ENCODE measurements around the gene GSX2.
"Not testable (repeated sequence)": the region's sequence is repeated elsewhere in the genome, so short reads cannot be mapped to it uniquely, and the experiment has no call there.

GSX2 gene

DNA sequence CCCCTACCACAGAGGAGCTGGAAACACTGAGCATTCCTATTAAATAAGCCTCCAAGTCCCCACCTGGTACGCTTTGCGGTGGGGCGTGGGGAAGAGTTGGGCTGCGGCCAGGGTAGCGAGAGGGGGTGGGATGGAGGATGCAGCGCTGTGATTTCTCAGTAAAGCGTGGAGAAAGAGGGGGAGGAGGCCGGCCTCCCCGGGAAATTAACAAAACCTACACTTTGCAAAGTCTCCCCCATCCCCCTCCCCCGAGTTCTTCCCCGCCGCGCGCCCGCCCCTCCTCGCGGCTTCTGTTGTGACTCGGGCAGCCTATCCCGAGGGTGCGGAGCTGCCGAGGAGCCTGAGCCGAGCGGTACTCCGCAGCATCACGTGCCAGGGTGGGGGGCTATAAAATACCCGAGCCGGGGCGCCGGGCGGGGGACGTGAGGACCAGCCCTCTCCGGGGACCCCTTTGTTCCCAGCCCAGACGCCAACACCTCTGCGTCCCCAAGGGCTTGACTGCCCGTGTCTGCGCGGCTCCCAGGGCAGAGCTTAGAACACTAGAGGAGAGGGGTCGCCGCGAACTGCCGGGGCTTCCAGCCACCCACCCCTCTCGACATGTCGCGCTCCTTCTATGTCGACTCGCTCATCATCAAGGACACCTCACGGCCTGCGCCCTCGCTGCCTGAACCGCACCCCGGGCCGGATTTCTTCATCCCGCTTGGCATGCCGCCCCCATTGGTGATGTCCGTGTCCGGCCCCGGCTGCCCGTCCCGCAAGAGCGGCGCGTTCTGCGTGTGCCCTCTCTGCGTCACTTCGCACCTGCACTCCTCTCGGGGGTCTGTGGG, at the start of gene GSX2:
TSS of gene GSX2 (plus strand) at position 416 of the 827 bp plus-strand sequence. CDS start at position 598, 182 bp downstream.
- Mint-ChIP-seq H3K9me3 (no peaks in the 10 kb centered on the region), H3K27me3 (peaks cover 100% of the 10 kb centered on the region), H3K36me3 (peaks cover 1% of the 10 kb centered on the region), H3K27ac (peak within 1 kb of the TSS; percentile 72), H3K4me3 (peak within 1 kb of the TSS; percentile 33), H3K4me1 (peaks cover 46% of the 10 kb centered on the region)
- DNase-seq = no peak
- CTCF ChIA-PET = interaction anchor here (1.7 kb wide), 1 partner anchor 132 kb away, joined by 5 read pairs; no protein-coding TSS in a partner anchor

DNA sequence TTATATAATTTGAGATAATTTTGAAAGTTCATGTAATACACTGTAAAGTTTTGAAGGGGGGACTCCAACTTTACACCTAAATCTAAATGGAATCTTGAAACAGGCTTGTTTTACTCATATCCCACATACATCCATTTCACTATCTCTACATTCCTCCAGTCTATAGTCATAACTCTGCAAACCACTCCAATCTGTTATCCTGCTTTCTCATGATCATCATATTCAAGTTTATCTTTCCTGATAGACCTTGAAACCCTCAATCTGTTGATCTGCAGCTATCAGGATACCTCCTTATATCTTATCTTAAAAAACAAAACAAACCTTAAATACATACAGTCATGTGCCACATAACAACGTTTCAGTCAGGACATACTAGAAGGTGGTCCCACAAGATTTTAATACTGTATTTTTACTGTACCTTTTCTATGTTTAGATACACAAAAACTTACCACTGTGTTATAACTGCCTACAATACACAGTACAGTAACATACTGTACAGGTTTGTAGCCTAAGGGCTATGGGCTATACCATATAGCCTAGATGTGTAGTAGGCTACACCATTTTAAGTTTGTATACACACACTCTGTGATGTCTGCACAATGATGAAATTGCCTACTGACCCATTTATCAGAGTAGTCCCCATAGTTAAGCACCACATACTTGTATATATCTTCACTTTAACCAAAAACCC, 49.6 kb upstream of the GSX2 start:
- Mint-ChIP-seq H3K4me1 (peaks cover 12% of the 10 kb centered on the region), H3K9me3 (peaks cover 1% of the 10 kb centered on the region), H3K36me3 (peaks cover 32% of the 10 kb centered on the region), H3K27me3 (no peaks in the 10 kb centered on the region), H3K4me3 (no peak overlapping the region), H3K27ac (no peak overlapping the region)
- CTCF ChIA-PET = no interaction called here
- DNase-seq = no peak

- H3K27ac Mint-ChIP-seq, H3K4me3 Mint-ChIP-seq, H3K27me3 Mint-ChIP-seq, H3K9me3 Mint-ChIP-seq, DNase-seq: not testable (repeated sequence)
- Mint-ChIP-seq H3K4me1 (peaks cover 37% of the 10 kb centered on the region), H3K36me3 (peaks cover 25% of the 10 kb centered on the region)
- CTCF ChIA-PET = interaction anchor here (0.7 kb wide), 1 partner anchor 10 kb away, joined by 3 read pairs; no protein-coding TSS in a partner anchor
Observed at GRCh38 chr4:54053322-54053721, 46.6 kb upstream of the GSX2 start.

GRCh38 chr4:54054501-54054900, 45.5 kb upstream of the GSX2 start:
- CTCF ChIA-PET = no interaction called here
- peaks cover 25% of the 10 kb centered on the region for H3K36me3 Mint-ChIP-seq
- peaks cover 41% of the 10 kb centered on the region for H3K4me1 Mint-ChIP-seq
- DNase-seq = no peak
- no peak overlapping the region for H3K4me3 Mint-ChIP-seq
- H3K9me3 Mint-ChIP-seq = no peaks in the 10 kb centered on the region
- no peak overlapping the region for H3K27ac Mint-ChIP-seq
- no peaks in the 10 kb centered on the region for H3K27me3 Mint-ChIP-seq

DNA sequence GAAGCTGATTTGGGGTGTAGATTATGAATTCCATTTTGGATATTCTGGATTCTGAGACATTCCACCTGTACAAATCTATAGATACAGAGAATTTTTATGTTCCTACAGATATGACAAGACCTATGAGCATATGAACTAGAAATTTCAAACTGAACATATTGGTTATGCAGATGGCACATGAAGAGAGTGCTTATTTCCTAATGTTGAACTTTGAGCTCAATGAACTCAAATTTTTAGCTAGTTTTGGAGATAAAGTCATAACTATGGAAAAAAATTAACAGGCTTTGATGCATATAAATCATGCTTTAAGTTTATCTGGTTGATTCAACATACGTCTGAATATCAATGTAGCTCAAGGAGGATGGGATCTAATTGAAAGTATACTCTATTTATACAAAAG, 44.5 kb upstream of the GSX2 start:
- no peak for DNase-seq
- no peaks in the 10 kb centered on the region for H3K27me3 Mint-ChIP-seq
- no peak overlapping the region for H3K27ac Mint-ChIP-seq
- H3K36me3 Mint-ChIP-seq = peaks cover 28% of the 10 kb centered on the region
- peaks cover 50% of the 10 kb centered on the region for H3K4me1 Mint-ChIP-seq
- no peaks in the 10 kb centered on the region for H3K9me3 Mint-ChIP-seq
- no peak overlapping the region for H3K4me3 Mint-ChIP-seq
- CTCF ChIA-PET = interaction anchor here (1.7 kb wide), 1 partner anchor 125 kb away, joined by 4 read pairs; no protein-coding TSS in a partner anchor

- H3K4me3 Mint-ChIP-seq = no peak overlapping the region
- peaks cover 52% of the 10 kb centered on the region for H3K4me1 Mint-ChIP-seq
- H3K9me3 Mint-ChIP-seq = no peaks in the 10 kb centered on the region
- H3K27me3 Mint-ChIP-seq = no peaks in the 10 kb centered on the region
- CTCF ChIA-PET = interaction anchor here (1.0 to 1.7 kb wide), 3 partner anchors 126 to 1041 kb away, joined by 3 to 5 read pairs (median 4); no protein-coding TSS in a partner anchor
- H3K27ac Mint-ChIP-seq = peak overlapping the region; percentile 47
- peaks cover 25% of the 10 kb centered on the region for H3K36me3 Mint-ChIP-seq
- no peak for DNase-seq
Observed at GRCh38 chr4:54056360-54056759, 43.6 kb upstream of the GSX2 start.

DNA sequence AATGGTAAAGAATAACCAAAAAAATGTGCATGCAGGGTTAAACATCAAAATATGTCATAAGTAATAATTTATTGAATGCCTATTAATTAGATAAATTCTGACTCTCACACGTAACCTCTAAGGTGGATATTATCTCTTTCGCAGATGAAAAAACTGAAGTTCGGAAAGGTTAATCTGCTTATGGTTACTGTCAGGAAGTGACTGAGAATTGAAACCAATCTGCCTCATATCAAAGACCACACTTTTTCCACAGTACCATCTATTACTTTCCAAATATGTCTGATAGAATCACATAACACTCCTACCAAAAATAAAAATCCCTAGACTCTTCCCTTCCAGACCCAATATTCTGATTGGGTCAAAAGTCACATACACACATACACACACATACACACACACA, 41.8 kb upstream of the GSX2 start:
- H3K4me1 Mint-ChIP-seq = peaks cover 68% of the 10 kb centered on the region
- no peak for DNase-seq

GRCh38 chr4:54060116-54060515, 39.8 kb upstream of the GSX2 start:
- Mint-ChIP-seq H3K27ac (no peak overlapping the region), H3K27me3 (no peaks in the 10 kb centered on the region), H3K36me3 (peaks cover 38% of the 10 kb centered on the region), H3K9me3 (no peaks in the 10 kb centered on the region), H3K4me1 (peaks cover 66% of the 10 kb centered on the region), H3K4me3 (no peak overlapping the region)
- CTCF ChIA-PET = no interaction called here
- no peak for DNase-seq

More for the DNA sequence above, 41.8 kb upstream of the GSX2 start:
- Mint-ChIP-seq H3K36me3 (peaks cover 33% of the 10 kb centered on the region), H3K27me3 (no peaks in the 10 kb centered on the region), H3K27ac (peak overlapping the region; percentile 24), H3K9me3 (no peaks in the 10 kb centered on the region), H3K4me3 (peak overlapping the region; percentile 25)
- CTCF ChIA-PET = no interaction called here

DNA sequence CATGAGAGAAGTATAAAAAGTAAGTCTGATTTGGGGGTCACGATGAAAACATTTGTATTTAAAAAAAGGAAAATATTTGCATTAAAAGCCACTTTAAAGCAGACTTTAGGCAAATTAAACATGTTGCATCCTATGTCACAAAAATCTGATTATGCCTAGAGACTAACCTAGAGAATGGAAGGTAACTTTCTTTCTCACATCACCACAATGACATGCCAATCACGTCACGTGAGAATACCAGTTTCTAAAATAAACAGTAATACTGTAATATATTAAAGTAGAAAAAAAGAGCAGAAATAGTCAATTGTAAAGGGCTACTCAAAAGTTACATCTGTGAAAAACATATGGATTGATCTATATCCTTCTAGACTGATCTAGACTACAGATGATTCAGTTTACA, 38.9 kb upstream of the GSX2 start:
- Mint-ChIP-seq H3K27me3 (no peaks in the 10 kb centered on the region), H3K4me3 (no peak overlapping the region), H3K27ac (peak overlapping the region; percentile 14), H3K36me3 (peaks cover 32% of the 10 kb centered on the region), H3K4me1 (peaks cover 66% of the 10 kb centered on the region), H3K9me3 (no peaks in the 10 kb centered on the region)
- DNase-seq = no peak
- CTCF ChIA-PET = no interaction called here

DNA sequence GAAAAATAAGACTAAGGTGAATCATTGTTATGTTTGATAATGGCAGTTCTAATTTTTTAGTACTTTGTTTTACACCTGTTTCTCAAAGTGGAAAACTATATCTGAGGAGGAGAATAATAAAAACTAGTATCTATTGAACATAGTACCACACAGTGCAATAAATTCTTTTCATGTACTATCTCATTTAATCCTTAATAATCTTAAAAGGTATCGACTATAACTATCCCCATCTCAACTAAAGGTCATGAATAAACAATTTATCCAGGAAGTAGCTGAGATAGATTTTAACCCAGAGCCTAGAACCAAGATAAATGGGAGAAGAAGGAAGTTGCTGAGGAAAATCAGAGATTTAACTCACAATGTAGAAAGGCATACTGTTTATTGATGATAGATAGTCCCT, 38.1 kb upstream of the GSX2 start:
- H3K4me1 Mint-ChIP-seq = peaks cover 59% of the 10 kb centered on the region
- DNase-seq = no peak
- no peaks in the 10 kb centered on the region for H3K9me3 Mint-ChIP-seq
- peaks cover 30% of the 10 kb centered on the region for H3K36me3 Mint-ChIP-seq
- H3K4me3 Mint-ChIP-seq = peak overlapping the region; percentile 51
- H3K27ac Mint-ChIP-seq = no peak overlapping the region
- H3K27me3 Mint-ChIP-seq = peaks cover under 1% of the 10 kb centered on the region
- CTCF ChIA-PET = no interaction called here

GRCh38 chr4:54062392-54062791, 37.6 kb upstream of the GSX2 start:
- CTCF ChIA-PET = no interaction called here
- H3K4me1 Mint-ChIP-seq = peaks cover 54% of the 10 kb centered on the region

DNA sequence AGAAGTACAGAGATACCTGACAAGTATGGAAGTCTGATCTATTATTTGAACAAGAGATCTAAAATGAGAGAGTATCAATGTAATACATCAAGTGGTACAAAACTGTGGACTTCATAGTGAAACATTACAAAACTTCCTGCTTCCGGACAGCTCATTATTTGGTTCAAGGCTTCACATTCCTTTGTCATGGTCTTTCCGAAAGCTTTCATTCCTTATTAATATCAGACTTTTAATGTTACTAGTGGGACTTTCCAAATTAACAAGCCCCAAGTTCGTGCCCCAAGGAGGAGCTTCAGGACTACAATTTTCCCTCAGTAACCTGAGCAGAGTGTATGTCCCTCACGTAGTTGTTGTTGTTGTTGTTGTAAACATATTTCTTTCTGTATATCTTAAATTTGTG, 36.7 kb upstream of the GSX2 start:
- Mint-ChIP-seq H3K4me1 (peaks cover 45% of the 10 kb centered on the region), H3K27me3 (peaks cover 8% of the 10 kb centered on the region), H3K36me3 (peaks cover 26% of the 10 kb centered on the region), H3K4me3 (peak overlapping the region; percentile 91), H3K9me3 (no peaks in the 10 kb centered on the region), H3K27ac (peak overlapping the region; percentile 98)
- CTCF ChIA-PET = interaction anchor here (0.6 kb wide), 1 partner anchor 10 kb away, joined by 3 read pairs; no protein-coding TSS in a partner anchor
- no peak for DNase-seq

More at GRCh38 chr4:54062392-54062791, 37.6 kb upstream of the GSX2 start:
- Mint-ChIP-seq H3K9me3 (no peaks in the 10 kb centered on the region), H3K27ac (peak overlapping the region; percentile 98), H3K27me3 (peaks cover 5% of the 10 kb centered on the region), H3K36me3 (peaks cover 27% of the 10 kb centered on the region), H3K4me3 (peak overlapping the region; percentile 91)
- no peak for DNase-seq

- Mint-ChIP-seq H3K27ac (peak overlapping the region; percentile 98), H3K36me3 (peaks cover 26% of the 10 kb centered on the region), H3K27me3 (peaks cover 8% of the 10 kb centered on the region), H3K4me3 (peak overlapping the region; percentile 91), H3K4me1 (peaks cover 41% of the 10 kb centered on the region), H3K9me3 (no peaks in the 10 kb centered on the region)
- CTCF ChIA-PET = interaction anchor here (0.6 kb wide), 1 partner anchor 11 kb away, joined by 3 read pairs; no protein-coding TSS in a partner anchor
- DNase-seq = peak; percentile 56
Observed at GRCh38 chr4:54063737-54064316, 36.1 kb upstream of the GSX2 start.
